Ascending aorta (tissue), 2 donors: Measurements from ENCODE around the gene KRTAP5-6. TPM values are rescaled to one million over a fixed set of nuclear protein-coding genes. Genes with fewer than 3 reads are reported as not detected.
"Not testable (repeated sequence)": the region's sequence is repeated elsewhere in the genome, so short reads cannot be mapped to it uniquely, and the experiment has no call there.

Experiments used
- DNase-seq, 2 donors: peaks; one replicate each; pipeline ENCODE4 v3.0.0-alpha.2; 2019; ENCODE audit warnings: low spot score in 2 of 2
- H3K27ac ChIP-seq, 2 donors: fragments of 200-600 bp; sonication (generic); one replicate each; pipeline ENCODE4 v1.5.1; 2016 to 2017; ENCODE audit warnings: mild to moderate bottlenecking in 1 of 2
- H3K27me3 ChIP-seq: fragments of 200-600 bp; sonication (generic); one replicate; pipeline ENCODE4 v1.5.1; 2017
- H3K36me3 ChIP-seq, 2 donors: fragments of 200-600 bp; sonication (generic); one replicate each; pipeline ENCODE4 v1.5.1; 2016
- H3K4me1 ChIP-seq, 2 donors: fragments of 200-600 bp; sonication (generic); one replicate each; pipeline ENCODE4 v1.5.1; 2016 to 2017; ENCODE audit warnings: mild to moderate bottlenecking in 1 of 2
- H3K4me3 ChIP-seq, 2 donors: fragments of 200-600 bp; sonication (generic); one replicate each; pipeline ENCODE4 v1.5.1; 2016 to 2017; ENCODE audit warnings: mild to moderate bottlenecking in 1 of 2
- H3K9me3 ChIP-seq, 2 donors: fragments of 200-600 bp; sonication (generic); one replicate each; pipeline ENCODE4 v1.5.1; 2016
- CTCF ChIP-seq, 3 experiments: fragments of 200-600 bp in 2 of 3; fragments of 450-650 bp in 1 of 3; sonication (generic) in 2 of 3; IDR thresholded peaks; one replicate each; pipeline ENCODE4 v1.5.1; 2016 to 2019; ENCODE audit warnings: antibody characterized with exemption in 3 of 3, mild to moderate bottlenecking in 1 of 3, moderate library complexity in 1 of 3
- intact Hi-C: fragments of 100-400 bp; cut with DNase I; formaldehyde crosslinking; loops from one replicate; pipeline ENCODE4 v1.15.1; 2023
- total RNA-seq: library from RNA; depleted of rRNA; stranded (reverse); fragments of >200 nt; gene quantifications from one replicate; pipeline ENCODE4 v1.1.0, GENCODE V29; 2016

Gene KRTAP5-6
- total RNA-seq, 1 donor from 2014 or later: not detected

GRCh38 chr11:1667906-1668305 is 29.1 kb upstream of the KRTAP5-6 start:
- Histone ChIP-seq H3K4me3 (no peak overlapping the region), H3K27ac (no peak overlapping the region), H3K4me1 (no peaks in the 10 kb centered on the region), H3K27me3 (no peaks in the 10 kb centered on the region), H3K36me3 (no peaks in the 10 kb centered on the region), H3K9me3 (no peaks in the 10 kb centered on the region)
- TF ChIP-seq CTCF (IDR thresholded peaks at IDR 0.05): no peak
- no peak for DNase-seq
- intact Hi-C loops: no loop called here

- H3K4me3 ChIP-seq: no peak overlapping the region
- no peak overlapping the region for H3K27ac ChIP-seq
- H3K9me3 ChIP-seq: no peaks in the 10 kb centered on the region
- H3K27me3 ChIP-seq: no peaks in the 10 kb centered on the region
- intact Hi-C loops: no loop called here
- TF ChIP-seq CTCF (IDR thresholded peaks at IDR 0.05): no peak
- DNase-seq: no peak
- H3K4me1 ChIP-seq: no peaks in the 10 kb centered on the region
- H3K36me3 ChIP-seq: no peaks in the 10 kb centered on the region
Observed at GRCh38 chr11:1668911-1669473, 28.0 kb upstream of the KRTAP5-6 start.

- H3K4me1 ChIP-seq: no peaks in the 10 kb centered on the region
- no peaks in the 10 kb centered on the region for H3K9me3 ChIP-seq
- DNase-seq: no peak
- no peaks in the 10 kb centered on the region for H3K36me3 ChIP-seq
- no peak overlapping the region for H3K27ac ChIP-seq
- intact Hi-C loops: no loop called here
- no peaks in the 10 kb centered on the region for H3K27me3 ChIP-seq
- H3K4me3 ChIP-seq: no peak overlapping the region
- TF ChIP-seq CTCF (IDR thresholded peaks at IDR 0.05): no peak
Observed at GRCh38 chr11:1669546-1670218, 27.3 kb upstream of the KRTAP5-6 start.

DNA sequence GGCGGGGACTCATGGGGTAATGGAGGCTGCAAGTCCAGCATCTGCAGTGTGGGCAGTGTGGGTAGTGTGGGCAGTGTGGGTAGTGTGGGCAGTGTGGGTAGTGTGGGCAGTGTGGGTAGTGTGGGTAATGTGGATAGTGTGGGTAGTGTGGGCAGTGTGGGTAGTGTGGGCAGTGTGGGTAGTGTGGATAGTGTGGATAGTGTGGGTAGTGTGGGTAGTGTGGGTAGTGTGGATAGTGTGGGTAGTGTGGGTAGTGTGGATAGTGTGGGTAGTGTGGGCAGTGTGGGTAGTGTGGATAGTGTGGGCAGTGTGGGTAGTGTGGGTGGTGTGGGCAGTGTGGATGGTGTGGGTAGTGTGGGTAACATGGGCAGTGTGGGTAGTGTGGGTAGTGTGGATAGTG is 26.5 kb upstream of the KRTAP5-6 start:
- H3K27me3 ChIP-seq, H3K27ac ChIP-seq, H3K36me3 ChIP-seq, H3K4me3 ChIP-seq, H3K9me3 ChIP-seq, DNase-seq, H3K4me1 ChIP-seq, intact Hi-C loops: not testable (repeated sequence)

GRCh38 chr11:1670905-1671371 is 26.1 kb upstream of the KRTAP5-6 start:
- no peaks in the 10 kb centered on the region for H3K27me3 ChIP-seq
- no peak for DNase-seq
- no peaks in the 10 kb centered on the region for H3K9me3 ChIP-seq
- H3K4me3 ChIP-seq: no peak overlapping the region
- no peaks in the 10 kb centered on the region for H3K4me1 ChIP-seq
- H3K36me3 ChIP-seq: no peaks in the 10 kb centered on the region
- no peak overlapping the region for H3K27ac ChIP-seq
- intact Hi-C loops: no loop called here
- no peak for TF ChIP-seq CTCF (IDR thresholded peaks at IDR 0.05)

DNA sequence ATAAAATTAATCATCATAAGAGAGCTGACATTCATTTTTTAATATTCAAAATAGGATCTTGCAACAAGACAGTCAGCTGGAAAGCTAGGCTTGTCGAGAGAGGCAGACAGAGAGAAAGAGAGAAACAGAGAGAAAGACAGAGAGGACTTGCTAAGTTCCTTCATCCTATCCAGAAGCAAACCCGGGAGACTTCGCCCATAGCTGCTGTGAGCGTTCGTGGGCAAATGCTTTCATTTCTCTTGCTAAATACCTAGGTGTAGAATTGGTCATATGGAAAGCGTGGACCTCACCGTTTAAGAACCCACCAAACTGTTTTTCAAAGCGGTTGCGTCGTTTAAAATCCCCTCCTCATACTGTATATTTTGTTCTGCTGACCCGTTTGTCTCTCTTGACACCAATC is 25.3 kb upstream of the KRTAP5-6 start:
- intact Hi-C loops: no loop called here
- DNase-seq: no peak
- Histone ChIP-seq H3K4me1 (no peaks in the 10 kb centered on the region), H3K9me3 (no peaks in the 10 kb centered on the region), H3K27me3 (no peaks in the 10 kb centered on the region), H3K27ac (no peak overlapping the region), H3K4me3 (no peak overlapping the region), H3K36me3 (no peaks in the 10 kb centered on the region)
- TF ChIP-seq CTCF (IDR thresholded peaks at IDR 0.05): no peak
